Uterus (tissue), 4 donors: Measurements from ENCODE around the gene CCL19. TPM values are rescaled to one million over a fixed set of nuclear protein-coding genes. Genes with fewer than 3 reads are reported as not detected.

Experiments
- DNase-seq, 2 donors: peaks; one replicate each; pipeline ENCODE4 v3.0.0-alpha.2; 2019 to 2020
- H3K27ac ChIP-seq, 2 donors: fragments of 200-600 bp; sonication (generic); 1 replicate in 1 of 2; 2 replicates in 1 of 2; pipeline ENCODE4 v1.5.1; 2016 to 2018
- H3K27me3 ChIP-seq, 2 donors: fragments of 200-600 bp; sonication (generic); one replicate each; pipeline ENCODE4 v1.5.1; 2018 to 2019; ENCODE audit warnings: control low read depth in 1 of 2
- H3K36me3 ChIP-seq, 2 donors: fragments of 200-600 bp; sonication (generic); one replicate each; pipeline ENCODE4 v1.5.1; 2019; ENCODE audit warnings: control low read depth in 1 of 2
- H3K4me1 ChIP-seq, 2 donors: fragments of 200-600 bp; sonication (generic); one replicate each; pipeline ENCODE4 v1.5.1; 2018 to 2019; ENCODE audit warnings: control low read depth in 1 of 2
- H3K4me3 ChIP-seq, 2 donors: fragments of 200-600 bp; sonication (generic); 1 replicate in 1 of 2; 2 replicates in 1 of 2; pipeline ENCODE4 v1.5.1; 2018 to 2019; ENCODE audit warnings: mild to moderate bottlenecking in 1 of 2
- H3K9me3 ChIP-seq, 2 donors: fragments of 200-600 bp; sonication (generic); one replicate each; pipeline ENCODE4 v1.5.1; 2019; ENCODE audit warnings: control low read depth in 1 of 2
- CTCF ChIP-seq, 4 experiments: fragments of 200-600 bp in 2 of 4; fragments of 450-650 bp in 2 of 4; sonication (generic) in 2 of 4; IDR thresholded peaks; one replicate each; pipeline ENCODE4 v1.5.1; 2016 to 2019; ENCODE audit warnings: antibody characterized with exemption in 4 of 4, mild to moderate bottlenecking in 2 of 4, moderate library complexity in 1 of 4
- POLR2A ChIP-seq, 2 donors: fragments of 450-650 bp; IDR thresholded peaks; one replicate each; pipeline ENCODE4 v1.6.1; 2016; ENCODE audit warnings: antibody characterized with exemption in 2 of 2, mild to moderate bottlenecking in 1 of 2, moderate library complexity in 1 of 2
- intact Hi-C: fragments of 100-400 bp; cut with DNase I; formaldehyde crosslinking; loops from one replicate; pipeline ENCODE4 v1.15.1; 2023; ENCODE audit warnings: low total_unique reads
- total RNA-seq, 4 donors: library from RNA; depleted of rRNA in 3 of 4; stranded (reverse); fragments of >200 nt in 3 of 4; gene quantifications; one replicate each; pipeline versions ENCODE4 v1.1.0 to v1.2.4, GENCODE V29; 2014 to 2023
- donor health status: DM: yes; HTN: yes; CAD: no.

Gene CCL19
- total RNA-seq, 4 donors from 2014 or later, result 0.55 to 1.3 TPM; not detected in 2

GRCh38 chr9:34694811-34695210, 3.7 kb upstream of the CCL19 start:
- no peaks in the 10 kb centered on the region for H3K27me3 ChIP-seq
- no peaks in the 10 kb centered on the region for H3K4me1 ChIP-seq
- H3K27ac ChIP-seq, result no peak overlapping the region
- TF ChIP-seq POLR2A (IDR thresholded peaks at IDR 0.05) (no peak), CTCF (IDR thresholded peaks at IDR 0.05) (no peak)
- no peak for DNase-seq
- intact Hi-C loops, result no loop called here
- no peak overlapping the region for H3K4me3 ChIP-seq
- H3K9me3 ChIP-seq, result no peaks in the 10 kb centered on the region
- H3K36me3 ChIP-seq, result no peaks in the 10 kb centered on the region

GRCh38 chr9:34693560-34693959, 2.5 kb upstream of the CCL19 start:
- Histone ChIP-seq H3K4me3 (no peak overlapping the region), H3K27me3 (no peaks in the 10 kb centered on the region), H3K36me3 (no peaks in the 10 kb centered on the region), H3K4me1 (no peaks in the 10 kb centered on the region), H3K27ac (no peak overlapping the region), H3K9me3 (no peaks in the 10 kb centered on the region)
- no peak for DNase-seq
- TF ChIP-seq POLR2A (IDR thresholded peaks at IDR 0.05), result no peak
- no peak for TF ChIP-seq CTCF (IDR thresholded peaks at IDR 0.05)
- intact Hi-C loops, result no loop called here

- Histone ChIP-seq H3K4me1 (peaks cover 0 to 3% of the 10 kb centered on the region in 2 donors), H3K36me3 (no peaks in the 10 kb centered on the region), H3K9me3 (no peaks in the 10 kb centered on the region), H3K27ac (no peak overlapping the region), H3K4me3 (no peak overlapping the region), H3K27me3 (no peaks in the 10 kb centered on the region)
- TF ChIP-seq POLR2A (IDR thresholded peaks at IDR 0.05) (no peak), CTCF (IDR thresholded peaks at IDR 0.05) (no peak)
- intact Hi-C loops, result no loop called here
- DNase-seq, result no peak
These were observed 850 bp upstream of the CCL19 start for GRCh38 chr9:34691936-34692315.

GRCh38 chr9:34689512-34689911, 1.6 kb downstream of the CCL19 start:
- Histone ChIP-seq H3K4me3 (no peak overlapping the region), H3K4me1 (peaks cover 0 to 3% of the 10 kb centered on the region in 2 donors), H3K27me3 (no peaks in the 10 kb centered on the region), H3K9me3 (no peaks in the 10 kb centered on the region), H3K27ac (no peak overlapping the region), H3K36me3 (no peaks in the 10 kb centered on the region)
- no peak for DNase-seq
- TF ChIP-seq POLR2A (IDR thresholded peaks at IDR 0.05), result no peak
- no peak for TF ChIP-seq CTCF (IDR thresholded peaks at IDR 0.05)
- intact Hi-C loops, result no loop called here

GRCh38 chr9:34689116-34689470, 2.0 kb downstream of the CCL19 start:
- no peak overlapping the region for H3K27ac ChIP-seq
- no peak overlapping the region for H3K4me3 ChIP-seq
- no peaks in the 10 kb centered on the region for H3K9me3 ChIP-seq
- no peaks in the 10 kb centered on the region for H3K36me3 ChIP-seq
- H3K27me3 ChIP-seq, result no peaks in the 10 kb centered on the region
- peaks cover 0 to 3% of the 10 kb centered on the region in 2 donors for H3K4me1 ChIP-seq
- no peak for DNase-seq
- TF ChIP-seq POLR2A (IDR thresholded peaks at IDR 0.05), result no peak
- TF ChIP-seq CTCF (IDR thresholded peaks at IDR 0.05), result no peak
- intact Hi-C loops, result no loop called here
